OCI-LY3 (cell line): ENCODE data around the gene DHX8.
"Not testable (repeated sequence)": the region's sequence is repeated elsewhere in the genome, so short reads cannot be mapped to it uniquely, and the experiment has no call there.

Source experiments
- H2AFZ ChIP-seq: fragments of 200-600, 300-600 bp; shearing (Covaris generic); 2 replicates; pipeline ENCODE4 v1.6.0; 2014; ENCODE audit warnings: antibody characterized with exemption, low read depth, low read length
- H3K27ac ChIP-seq: fragments of 200-600, 300-600 bp; sonication (generic); 2 replicates; pipeline ENCODE4 v1.5.1; 2014; ENCODE audit warnings: mild to moderate bottlenecking, low read length, moderate library complexity, mixed read lengths
- H3K27me3 ChIP-seq: fragments of 200-600, 300-600 bp; sonication (generic); 2 replicates; pipeline ENCODE4 v1.6.1; 2014; ENCODE audit warnings: low read depth, low read length, mixed read lengths
- H3K36me3 ChIP-seq: fragments of 200-600, 300-600 bp; sonication (generic); replicated peaks from 2 replicates; pipeline ENCODE3; 2014; ENCODE audit warnings: low read depth, low read length, mixed read lengths
- H3K4me1 ChIP-seq: fragments of 300-600, 200-600 bp; sonication (generic); 2 replicates; pipeline ENCODE4 v1.6.1; 2014; ENCODE audit warnings: low read length, mixed read lengths
- H3K4me2 ChIP-seq: fragments of 200-600, 300-600 bp; sonication (generic); 2 replicates; pipeline ENCODE4 v1.6.1; 2014; ENCODE audit warnings: low read length, mixed read lengths
- H3K4me3 ChIP-seq: fragments of 300-600, 200-600 bp; sonication (generic); 2 replicates; pipeline ENCODE4 v1.5.1; 2014; ENCODE audit warnings: antibody characterized with exemption, mild to moderate bottlenecking, low read length, moderate library complexity
- H3K79me2 ChIP-seq: fragments of 300-600, 200-600 bp; shearing (Covaris generic); 2 replicates; pipeline ENCODE4 v1.6.1; 2014; ENCODE audit warnings: mild to moderate bottlenecking, low read length, mixed read lengths
- H3K9ac ChIP-seq: fragments of 300-600, 200-600 bp; shearing (Covaris generic); 2 replicates; pipeline ENCODE4 v1.6.0; 2014; ENCODE audit warnings: mild to moderate bottlenecking, low read length, moderate library complexity
- H3K9me3 ChIP-seq: fragments of 200-600, 300-600 bp; shearing (Covaris generic); 2 replicates; pipeline ENCODE4 v1.6.1; 2014; ENCODE audit warnings: low read length, mixed read lengths; ENCODE audit not compliant: insufficient read depth
- H4K20me1 ChIP-seq: fragments of 200-600, 300-600 bp; sonication (generic); 2 replicates; pipeline ENCODE4 v1.6.1; 2016; ENCODE audit warnings: low read length, mixed read lengths; ENCODE audit not compliant: insufficient read depth
- EZH2phosphoT487 ChIP-seq: fragments of 200-600 bp; shearing (Covaris generic); IDR thresholded peaks from 2 replicates; pipeline ENCODE4 v1.6.1; 2018; ENCODE audit warnings: antibody characterized with exemption, mixed run types, low read depth
- TF ChIP-seq, protein P1 (sequence below): fragments of 200-600, 300-600 bp; sonication (generic); IDR thresholded peaks from 2 replicates; pipeline ENCODE4 v1.5.1; 2014; ENCODE audit warnings: antibody characterized with exemption, low read length, low read depth

The DHX8 gene

GRCh38 chr17:43457362-43457692 is 26.4 kb upstream of the DHX8 start:
- no peaks in the 10 kb centered on the region for H3K36me3 ChIP-seq
- H3K27ac ChIP-seq, result no peak overlapping the region
- no peaks in the 10 kb centered on the region for H4K20me1 ChIP-seq
- H3K4me2 ChIP-seq, result no peak overlapping the region
- no peak overlapping the region for H3K4me3 ChIP-seq
- H3K9me3 ChIP-seq, result no peaks in the 10 kb centered on the region
- H3K4me1 ChIP-seq, result no peaks in the 10 kb centered on the region
- H3K27me3 ChIP-seq, result peaks cover 10% of the 10 kb centered on the region
- no peak for TF ChIP-seq EZH2phosphoT487
- TF ChIP-seq, protein P1, sequence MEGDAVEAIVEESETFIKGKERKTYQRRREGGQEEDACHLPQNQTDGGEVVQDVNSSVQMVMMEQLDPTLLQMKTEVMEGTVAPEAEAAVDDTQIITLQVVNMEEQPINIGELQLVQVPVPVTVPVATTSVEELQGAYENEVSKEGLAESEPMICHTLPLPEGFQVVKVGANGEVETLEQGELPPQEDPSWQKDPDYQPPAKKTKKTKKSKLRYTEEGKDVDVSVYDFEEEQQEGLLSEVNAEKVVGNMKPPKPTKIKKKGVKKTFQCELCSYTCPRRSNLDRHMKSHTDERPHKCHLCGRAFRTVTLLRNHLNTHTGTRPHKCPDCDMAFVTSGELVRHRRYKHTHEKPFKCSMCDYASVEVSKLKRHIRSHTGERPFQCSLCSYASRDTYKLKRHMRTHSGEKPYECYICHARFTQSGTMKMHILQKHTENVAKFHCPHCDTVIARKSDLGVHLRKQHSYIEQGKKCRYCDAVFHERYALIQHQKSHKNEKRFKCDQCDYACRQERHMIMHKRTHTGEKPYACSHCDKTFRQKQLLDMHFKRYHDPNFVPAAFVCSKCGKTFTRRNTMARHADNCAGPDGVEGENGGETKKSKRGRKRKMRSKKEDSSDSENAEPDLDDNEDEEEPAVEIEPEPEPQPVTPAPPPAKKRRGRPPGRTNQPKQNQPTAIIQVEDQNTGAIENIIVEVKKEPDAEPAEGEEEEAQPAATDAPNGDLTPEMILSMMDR, result no peak
- H2AFZ ChIP-seq, result no peak overlapping the region
- no peak overlapping the region for H3K9ac ChIP-seq
- H3K79me2 ChIP-seq, result no peaks in the 10 kb centered on the region

DNA sequence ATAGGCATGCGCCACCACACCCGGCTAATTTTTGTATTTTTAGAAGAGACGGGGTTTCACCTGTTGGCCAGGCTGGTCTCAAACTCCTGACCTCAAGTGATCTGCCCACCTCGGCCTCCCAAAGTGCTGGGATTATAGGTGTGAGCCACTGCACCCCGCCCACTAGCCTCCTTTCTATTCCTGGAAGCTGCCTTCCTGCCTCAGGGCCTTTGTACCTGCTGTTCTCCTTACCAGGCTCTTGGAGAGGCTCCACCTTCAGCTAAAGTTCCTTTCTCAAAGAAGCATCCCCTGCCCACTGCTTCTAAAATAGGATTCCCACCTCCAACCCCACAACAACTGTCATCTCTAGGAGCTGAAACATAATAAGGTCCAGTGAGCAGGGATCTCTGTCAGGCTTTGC is 23.9 kb upstream of the DHX8 start:
- not testable (repeated sequence) for H4K20me1 ChIP-seq, H3K79me2 ChIP-seq, H2AFZ ChIP-seq, H3K4me3 ChIP-seq, H3K9me3 ChIP-seq, H3K9ac ChIP-seq, H3K36me3 ChIP-seq, H3K4me1 ChIP-seq, H3K4me2 ChIP-seq, H3K27ac ChIP-seq
- peaks cover 10% of the 10 kb centered on the region for H3K27me3 ChIP-seq

- H3K4me1 ChIP-seq, result no peaks in the 10 kb centered on the region
- no peaks in the 10 kb centered on the region for H3K36me3 ChIP-seq
- H3K27ac ChIP-seq, result no peak overlapping the region
- TF ChIP-seq, protein P1, result no peak
- TF ChIP-seq EZH2phosphoT487, result no peak
- H3K9me3 ChIP-seq, result no peaks in the 10 kb centered on the region
- no peaks in the 10 kb centered on the region for H4K20me1 ChIP-seq
- no peak overlapping the region for H2AFZ ChIP-seq
- no peak overlapping the region for H3K4me3 ChIP-seq
- no peak overlapping the region for H3K9ac ChIP-seq
- peaks cover 10% of the 10 kb centered on the region for H3K27me3 ChIP-seq
- H3K79me2 ChIP-seq, result no peaks in the 10 kb centered on the region
- H3K4me2 ChIP-seq, result no peak overlapping the region
Measured at GRCh38 chr17:43461185-43461584, 22.6 kb upstream of the DHX8 start.

- not testable (repeated sequence) for H3K4me3 ChIP-seq, H3K79me2 ChIP-seq, H3K4me1 ChIP-seq, H3K9ac ChIP-seq, H3K36me3 ChIP-seq, H3K27me3 ChIP-seq, H2AFZ ChIP-seq, H4K20me1 ChIP-seq, H3K27ac ChIP-seq, H3K9me3 ChIP-seq, H3K4me2 ChIP-seq
Measured at GRCh38 chr17:43462569-43462968, 21.2 kb upstream of the DHX8 start.

- Histone ChIP-seq H3K4me2 (no peak overlapping the region), H3K79me2 (no peaks in the 10 kb centered on the region), H3K27me3 (no peaks in the 10 kb centered on the region; the same call in 1 of the 2 replicates), H4K20me1 (no peaks in the 10 kb centered on the region), H3K4me3 (no peak overlapping the region), H3K36me3 (no peaks in the 10 kb centered on the region), H2AFZ (no peak overlapping the region), H3K9me3 (no peaks in the 10 kb centered on the region), H3K27ac (no peak overlapping the region), H3K9ac (no peak overlapping the region), H3K4me1 (no peaks in the 10 kb centered on the region)
- TF ChIP-seq, protein P1, result no peak
- no peak for TF ChIP-seq EZH2phosphoT487
Measured at GRCh38 chr17:43463241-43463640, 20.5 kb upstream of the DHX8 start.
